ENCODE data around the gene PKD2L1. TPM values are rescaled to one million over a fixed set of nuclear protein-coding genes. Genes with fewer than 3 reads are reported as not detected.

PKD2L1 gene
- total and polyA plus RNA-seq, 9 of the 15 experiments (the other 6 are each of a cell fraction or from before 2014, with no cell fraction given) = not detected

- TF ChIP-seq, protein P1, sequence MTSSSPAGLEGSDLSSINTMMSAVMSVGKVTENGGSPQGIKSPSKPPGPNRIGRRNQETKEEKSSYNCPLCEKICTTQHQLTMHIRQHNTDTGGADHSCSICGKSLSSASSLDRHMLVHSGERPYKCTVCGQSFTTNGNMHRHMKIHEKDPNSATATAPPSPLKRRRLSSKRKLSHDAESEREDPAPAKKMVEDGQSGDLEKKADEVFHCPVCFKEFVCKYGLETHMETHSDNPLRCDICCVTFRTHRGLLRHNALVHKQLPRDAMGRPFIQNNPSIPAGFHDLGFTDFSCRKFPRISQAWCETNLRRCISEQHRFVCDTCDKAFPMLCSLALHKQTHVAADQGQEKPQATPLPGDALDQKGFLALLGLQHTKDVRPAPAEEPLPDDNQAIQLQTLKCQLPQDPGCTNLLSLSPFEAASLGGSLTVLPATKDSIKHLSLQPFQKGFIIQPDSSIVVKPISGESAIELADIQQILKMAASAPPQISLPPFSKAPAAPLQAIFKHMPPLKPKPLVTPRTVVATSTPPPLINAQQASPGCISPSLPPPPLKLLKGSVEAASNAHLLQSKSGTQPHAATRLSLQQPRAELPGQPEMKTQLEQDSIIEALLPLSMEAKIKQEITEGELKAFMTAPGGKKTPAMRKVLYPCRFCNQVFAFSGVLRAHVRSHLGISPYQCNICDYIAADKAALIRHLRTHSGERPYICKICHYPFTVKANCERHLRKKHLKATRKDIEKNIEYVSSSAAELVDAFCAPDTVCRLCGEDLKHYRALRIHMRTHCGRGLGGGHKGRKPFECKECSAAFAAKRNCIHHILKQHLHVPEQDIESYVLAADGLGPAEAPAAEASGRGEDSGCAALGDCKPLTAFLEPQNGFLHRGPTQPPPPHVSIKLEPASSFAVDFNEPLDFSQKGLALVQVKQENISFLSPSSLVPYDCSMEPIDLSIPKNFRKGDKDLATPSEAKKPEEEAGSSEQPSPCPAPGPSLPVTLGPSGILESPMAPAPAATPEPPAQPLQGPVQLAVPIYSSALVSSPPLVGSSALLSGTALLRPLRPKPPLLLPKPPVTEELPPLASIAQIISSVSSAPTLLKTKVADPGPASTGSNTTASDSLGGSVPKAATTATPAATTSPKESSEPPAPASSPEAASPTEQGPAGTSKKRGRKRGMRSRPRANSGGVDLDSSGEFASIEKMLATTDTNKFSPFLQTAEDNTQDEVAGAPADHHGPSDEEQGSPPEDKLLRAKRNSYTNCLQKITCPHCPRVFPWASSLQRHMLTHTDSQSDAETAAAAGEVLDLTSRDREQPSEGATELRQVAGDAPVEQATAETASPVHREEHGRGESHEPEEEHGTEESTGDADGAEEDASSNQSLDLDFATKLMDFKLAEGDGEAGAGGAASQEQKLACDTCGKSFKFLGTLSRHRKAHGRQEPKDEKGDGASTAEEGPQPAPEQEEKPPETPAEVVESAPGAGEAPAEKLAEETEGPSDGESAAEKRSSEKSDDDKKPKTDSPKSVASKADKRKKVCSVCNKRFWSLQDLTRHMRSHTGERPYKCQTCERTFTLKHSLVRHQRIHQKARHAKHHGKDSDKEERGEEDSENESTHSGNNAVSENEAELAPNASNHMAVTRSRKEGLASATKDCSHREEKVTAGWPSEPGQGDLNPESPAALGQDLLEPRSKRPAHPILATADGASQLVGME (CRISPR knock-in tag; IDR thresholded peaks at IDR 0.05) = no peak
- peak in 1 of 2 experiments; percentile 58; a peak in 1 of 4 replicates for TF ChIP-seq ZNF639 (CRISPR knock-in tag; conservative IDR thresholded peaks at IDR 0.05 in 1 of 2, IDR thresholded peaks at IDR 0.05 in 1 of 2)
- TF ChIP-seq RUNX1 (IDR thresholded peaks at IDR 0.05; ENCODE audit: low read depth) = no peak
- TF ChIP-seq, protein P2, sequence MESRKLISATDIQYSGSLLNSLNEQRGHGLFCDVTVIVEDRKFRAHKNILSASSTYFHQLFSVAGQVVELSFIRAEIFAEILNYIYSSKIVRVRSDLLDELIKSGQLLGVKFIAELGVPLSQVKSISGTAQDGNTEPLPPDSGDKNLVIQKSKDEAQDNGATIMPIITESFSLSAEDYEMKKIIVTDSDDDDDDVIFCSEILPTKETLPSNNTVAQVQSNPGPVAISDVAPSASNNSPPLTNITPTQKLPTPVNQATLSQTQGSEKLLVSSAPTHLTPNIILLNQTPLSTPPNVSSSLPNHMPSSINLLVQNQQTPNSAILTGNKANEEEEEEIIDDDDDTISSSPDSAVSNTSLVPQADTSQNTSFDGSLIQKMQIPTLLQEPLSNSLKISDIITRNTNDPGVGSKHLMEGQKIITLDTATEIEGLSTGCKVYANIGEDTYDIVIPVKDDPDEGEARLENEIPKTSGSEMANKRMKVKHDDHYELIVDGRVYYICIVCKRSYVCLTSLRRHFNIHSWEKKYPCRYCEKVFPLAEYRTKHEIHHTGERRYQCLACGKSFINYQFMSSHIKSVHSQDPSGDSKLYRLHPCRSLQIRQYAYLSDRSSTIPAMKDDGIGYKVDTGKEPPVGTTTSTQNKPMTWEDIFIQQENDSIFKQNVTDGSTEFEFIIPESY (CRISPR knock-in tag; IDR thresholded peaks at IDR 0.05) = no peak
- TF ChIP-seq, protein P3, sequence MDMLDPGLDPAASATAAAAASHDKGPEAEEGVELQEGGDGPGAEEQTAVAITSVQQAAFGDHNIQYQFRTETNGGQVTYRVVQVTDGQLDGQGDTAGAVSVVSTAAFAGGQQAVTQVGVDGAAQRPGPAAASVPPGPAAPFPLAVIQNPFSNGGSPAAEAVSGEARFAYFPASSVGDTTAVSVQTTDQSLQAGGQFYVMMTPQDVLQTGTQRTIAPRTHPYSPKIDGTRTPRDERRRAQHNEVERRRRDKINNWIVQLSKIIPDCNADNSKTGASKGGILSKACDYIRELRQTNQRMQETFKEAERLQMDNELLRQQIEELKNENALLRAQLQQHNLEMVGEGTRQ (CRISPR knock-in tag; IDR thresholded peaks at IDR 0.05) = peak; percentile 84
- TF ChIP-seq HNRNPK (IDR thresholded peaks at IDR 0.05; ENCODE audit: low read depth, low read length, poor library complexity, severe bottlenecking) = no peak
- TF ChIP-seq MAFF (IDR thresholded peaks at IDR 0.05; ENCODE audit: low read length) = peak; percentile 22; the same call in 1 of the 2 replicates
- TF ChIP-seq ELF2 (CRISPR knock-in tag; IDR thresholded peaks at IDR 0.05) = no peak
- peak; percentile 40 for TF ChIP-seq HMGN3 (IDR thresholded peaks at IDR 0.05; ENCODE audit: borderline replicate concordance, extremely low read depth, insufficient read length, low read depth, low read length)
- no peak for TF ChIP-seq RB1 (IDR thresholded peaks at IDR 0.05; ENCODE audit: low read depth)
- 0 out of 2 replicates have a peak, but pooled peaks have one; percentile 25 for TF ChIP-seq PTBP1 (IDR thresholded peaks at IDR 0.05; ENCODE audit: low read depth, low read length)
- TF ChIP-seq NR3C1 (CRISPR knock-in tag; IDR thresholded peaks at IDR 0.05) = no peak
- TF ChIP-seq GABPB2 (CRISPR knock-in tag; conservative IDR thresholded peaks at IDR 0.05) = no peak
- no peak for TF ChIP-seq CC2D1A (IDR thresholded peaks at IDR 0.05)
Observed at GRCh38 chr10:100373298-100374199, 43.5 kb upstream of the PKD2L1 start (continued).
